SK-N-SH treated with all-trans-retinoic acid at 6 μM for 48 hours (cell line): Measurements from ENCODE around the gene DCTN5.

Experiments used
- ATAC-seq: fragments of 200-7000 bp; cut with Tn5 transposase; 3 replicates; pipeline ENCODE4 v1.9.1; 2020; ENCODE audit warnings: mild to moderate bottlenecking, moderate library complexity
- ARNTL ChIP-seq: fragments of 450-650 bp; formaldehyde crosslinking; IDR thresholded peaks from 2 replicates; pipeline ENCODE4 v1.5.0; 2020; ENCODE audit warnings: low read depth, mild to moderate bottlenecking, moderate library complexity, borderline replicate concordance
- BACH2 ChIP-seq: fragments of 250-450 bp; sonication (Bioruptor Pico); IDR thresholded peaks from 2 replicates; pipeline ENCODE4 v1.9.0; 2021; ENCODE audit warnings: mild to moderate bottlenecking, borderline replicate concordance
- CSDC2 ChIP-seq: fragments of 250-450 bp; sonication (Bioruptor Pico); IDR thresholded peaks from 2 replicates; pipeline ENCODE4 v1.5.0; 2020; ENCODE audit warnings: mild to moderate bottlenecking, moderate library complexity
- ESRRG ChIP-seq: fragments of 250-450 bp; sonication (Bioruptor Pico); IDR thresholded peaks from 2 replicates; pipeline ENCODE4 v1.6.1; 2021; ENCODE audit warnings: mild to moderate bottlenecking
- GLIS3 ChIP-seq: fragments of 250-450 bp; sonication (Bioruptor Pico); IDR thresholded peaks from 2 replicates; pipeline ENCODE4 v1.5.0; 2020; ENCODE audit warnings: mild to moderate bottlenecking, moderate library complexity
- ISL1 ChIP-seq: fragments of 250-450 bp; sonication (Bioruptor Pico); IDR thresholded peaks from 2 replicates; pipeline ENCODE4 v2.1.2; 2022; ENCODE audit warnings: mild to moderate bottlenecking, moderate library complexity
- OSR1 ChIP-seq: fragments of 250-450 bp; sonication (Bioruptor Pico); IDR thresholded peaks from 2 replicates; pipeline ENCODE4 v1.8.0; 2022; ENCODE audit warnings: moderate library complexity, mild to moderate bottlenecking, inconsistent platforms
- PPARA ChIP-seq: fragments of 250-450 bp; sonication (Bioruptor Pico); IDR thresholded peaks from 2 replicates; pipeline ENCODE4 v1.5.0; 2020; ENCODE audit warnings: mild to moderate bottlenecking, borderline replicate concordance
- RARB ChIP-seq: fragments of 250-450 bp; sonication (Bioruptor Pico); IDR thresholded peaks from 2 replicates; pipeline ENCODE4 v1.8.0; 2021; ENCODE audit warnings: mild to moderate bottlenecking, moderate library complexity
- SNAI2 ChIP-seq: fragments of 250-450 bp; sonication (Bioruptor Pico); IDR thresholded peaks from 2 replicates; pipeline ENCODE4 v1.5.0; 2020; ENCODE audit warnings: mild to moderate bottlenecking, moderate library complexity
- TCF4 ChIP-seq: fragments of 250-450 bp; sonication (Bioruptor Pico); IDR thresholded peaks from 2 replicates; pipeline ENCODE4 v1.8.0; 2021; ENCODE audit warnings: mild to moderate bottlenecking, moderate library complexity, borderline replicate concordance
- ZC3H10 ChIP-seq: fragments of 250-450 bp; sonication (Bioruptor Pico); IDR thresholded peaks from 2 replicates; pipeline ENCODE4 v1.5.1; 2021; ENCODE audit warnings: mild to moderate bottlenecking, moderate library complexity
- ZFP30 ChIP-seq: fragments of 450-650 bp; formaldehyde crosslinking; IDR thresholded peaks from 2 replicates; pipeline ENCODE4 v1.5.0; 2022; ENCODE audit warnings: mild to moderate bottlenecking, moderate library complexity
- ZNF565 ChIP-seq: fragments of 450-650 bp; formaldehyde crosslinking; conservative IDR thresholded peaks from 2 replicates; pipeline ENCODE4 v1.5.0; 2020; ENCODE audit warnings: low read depth, mild to moderate bottlenecking, moderate library complexity
- ZNF70 ChIP-seq: fragments of 450-650 bp; formaldehyde crosslinking; IDR thresholded peaks from 2 replicates; pipeline ENCODE4 v1.5.0; 2020; ENCODE audit warnings: mild to moderate bottlenecking, moderate library complexity
- ZNF8 ChIP-seq: fragments of 450-650 bp; formaldehyde crosslinking; IDR thresholded peaks from 2 replicates; pipeline ENCODE4 v1.5.0; 2020; ENCODE audit warnings: mild to moderate bottlenecking, moderate library complexity
- TF ChIP-seq, protein P1 (sequence below): fragments of 250-450 bp; sonication (Bioruptor Pico); IDR thresholded peaks from 2 replicates; pipeline ENCODE4 v1.8.0; 2021; ENCODE audit warnings: low read depth, mild to moderate bottlenecking, moderate library complexity, borderline replicate concordance
- TF ChIP-seq, protein P2 (sequence below): fragments of 250-450 bp; sonication (Bioruptor Pico); IDR thresholded peaks from 2 replicates; pipeline ENCODE4 v1.8.0; 2020; ENCODE audit warnings: mild to moderate bottlenecking, moderate library complexity, borderline replicate concordance
- TF ChIP-seq, protein P3 (sequence below): fragments of 250-450 bp; sonication (Bioruptor Pico); IDR thresholded peaks from 2 replicates; pipeline ENCODE4 v1.5.0; 2020; ENCODE audit warnings: mild to moderate bottlenecking, moderate library complexity

Gene DCTN5

DNA sequence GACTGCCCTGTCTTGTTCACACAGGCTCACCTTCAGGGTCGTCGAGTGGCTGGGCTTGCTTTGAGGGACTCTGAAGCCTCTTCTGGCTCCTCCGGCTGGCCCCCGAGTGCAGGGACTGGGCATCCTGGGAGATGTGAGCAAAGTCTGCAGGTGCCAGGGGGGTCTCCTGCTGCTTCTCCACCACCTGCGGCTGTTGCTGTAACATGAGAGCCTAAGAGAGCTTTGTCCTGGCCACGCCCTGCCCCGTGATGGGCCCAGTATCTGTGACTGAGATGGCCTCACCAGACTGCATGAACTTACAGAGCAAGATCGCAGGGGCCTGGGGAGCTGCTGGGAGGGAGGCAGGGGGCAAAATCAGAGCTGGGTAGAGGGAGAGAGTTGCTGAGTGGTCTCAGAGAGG is 59.2 kb downstream of the DCTN5 start (continued):
- TF ChIP-seq GLIS3, result no peak

DNA sequence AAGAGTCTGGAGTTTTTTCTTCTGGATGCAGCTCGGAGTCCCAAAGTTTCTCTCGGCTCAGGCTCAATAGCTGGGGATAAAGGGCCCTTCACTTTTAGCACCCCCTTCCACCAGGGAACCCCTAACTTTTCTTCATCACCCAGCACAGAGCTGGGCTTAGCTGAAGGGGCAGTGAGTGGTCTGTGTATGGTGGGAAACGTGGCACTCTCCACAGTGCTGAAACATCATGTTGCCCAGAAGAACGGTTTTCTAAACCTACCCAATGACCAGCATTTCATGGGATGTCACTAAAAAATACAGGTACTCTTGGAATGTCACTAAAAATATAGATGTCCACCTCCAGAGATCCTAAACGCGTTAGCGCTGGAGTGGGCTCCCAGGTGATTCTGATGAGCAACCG is 59.8 kb downstream of the DCTN5 start:
- no peak for ATAC-seq

DNA sequence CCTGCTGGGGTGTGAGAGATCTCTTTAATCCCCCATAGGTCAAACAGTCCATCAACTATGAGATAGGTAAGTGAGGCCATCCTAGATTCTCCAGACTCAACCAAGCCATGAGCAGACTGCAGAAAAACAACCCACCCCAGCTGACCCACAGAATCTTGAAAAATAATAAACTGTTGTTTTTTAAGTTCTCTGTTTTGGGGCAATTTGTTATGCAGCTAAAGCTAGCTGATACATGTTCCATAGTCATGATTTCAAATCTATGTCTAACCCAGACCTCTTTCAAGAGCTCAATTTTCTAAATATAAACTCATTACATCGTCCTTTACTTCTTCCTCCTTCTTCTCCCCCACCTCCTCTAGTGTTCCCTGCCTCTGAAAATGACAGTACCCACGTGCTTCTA is 61.7 kb downstream of the DCTN5 start:
- TF ChIP-seq ZFP30 (CRISPR knock-in tag), result no peak
- TF ChIP-seq, protein P1, sequence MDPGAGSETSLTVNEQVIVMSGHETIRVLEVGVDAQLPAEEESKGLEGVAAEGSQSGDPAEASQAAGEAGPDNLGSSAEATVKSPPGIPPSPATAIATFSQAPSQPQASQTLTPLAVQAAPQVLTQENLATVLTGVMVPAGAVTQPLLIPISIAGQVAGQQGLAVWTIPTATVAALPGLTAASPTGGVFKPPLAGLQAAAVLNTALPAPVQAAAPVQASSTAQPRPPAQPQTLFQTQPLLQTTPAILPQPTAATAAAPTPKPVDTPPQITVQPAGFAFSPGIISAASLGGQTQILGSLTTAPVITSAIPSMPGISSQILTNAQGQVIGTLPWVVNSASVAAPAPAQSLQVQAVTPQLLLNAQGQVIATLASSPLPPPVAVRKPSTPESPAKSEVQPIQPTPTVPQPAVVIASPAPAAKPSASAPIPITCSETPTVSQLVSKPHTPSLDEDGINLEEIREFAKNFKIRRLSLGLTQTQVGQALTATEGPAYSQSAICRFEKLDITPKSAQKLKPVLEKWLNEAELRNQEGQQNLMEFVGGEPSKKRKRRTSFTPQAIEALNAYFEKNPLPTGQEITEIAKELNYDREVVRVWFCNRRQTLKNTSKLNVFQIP (CRISPR knock-in tag), result no peak
- no peak for TF ChIP-seq ARNTL
- no peak for TF ChIP-seq ISL1
- TF ChIP-seq CSDC2 (CRISPR knock-in tag), result no peak
- no peak for ATAC-seq

More for the DNA sequence above, 59.8 kb downstream of the DCTN5 start:
- TF ChIP-seq ZNF8 (CRISPR knock-in tag), result no peak
- TF ChIP-seq RARB (CRISPR knock-in tag), result no peak
- TF ChIP-seq PPARA, result no peak
- no peak for TF ChIP-seq CSDC2 (CRISPR knock-in tag)
- no peak for TF ChIP-seq SNAI2 (CRISPR knock-in tag)

DNA sequence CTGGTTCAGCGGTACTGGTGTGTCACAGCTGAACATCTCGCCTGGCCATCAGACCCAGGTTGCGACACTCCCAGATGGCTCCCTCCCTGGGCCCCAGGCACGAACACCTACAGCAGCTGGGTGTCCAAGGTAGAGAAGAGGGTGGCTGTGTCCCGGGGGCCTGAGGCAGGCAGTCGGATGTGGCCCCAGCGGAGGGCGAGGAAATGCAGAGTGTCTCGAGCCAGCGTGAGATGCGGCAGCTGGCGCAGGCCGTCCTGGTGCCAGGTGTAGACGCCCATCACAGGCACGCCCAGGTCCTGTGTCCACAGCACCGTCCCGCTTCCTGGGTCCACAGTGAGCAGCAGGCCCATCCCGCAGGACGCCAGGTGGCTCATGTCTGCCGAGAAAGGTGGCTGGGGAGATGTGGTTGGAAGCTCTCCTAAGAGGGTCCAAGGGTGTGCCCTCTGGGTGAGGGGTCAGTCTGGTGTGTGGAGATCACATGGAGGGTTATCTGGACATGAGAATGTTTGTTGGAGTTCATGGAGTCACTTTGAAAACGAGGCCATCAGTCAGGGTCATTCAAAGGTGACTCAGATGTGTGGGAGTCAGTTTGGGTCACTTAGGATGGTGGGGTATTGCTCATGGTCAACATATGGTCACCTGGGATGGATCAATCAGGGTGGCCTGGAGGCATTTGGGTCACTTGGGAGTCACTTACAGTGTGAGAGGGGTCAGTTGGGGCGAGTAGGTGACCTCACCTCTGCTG is 63.7 kb downstream of the DCTN5 start:
- no peak for ATAC-seq
- no peak for TF ChIP-seq ZFP30 (CRISPR knock-in tag)
- TF ChIP-seq, protein P2, sequence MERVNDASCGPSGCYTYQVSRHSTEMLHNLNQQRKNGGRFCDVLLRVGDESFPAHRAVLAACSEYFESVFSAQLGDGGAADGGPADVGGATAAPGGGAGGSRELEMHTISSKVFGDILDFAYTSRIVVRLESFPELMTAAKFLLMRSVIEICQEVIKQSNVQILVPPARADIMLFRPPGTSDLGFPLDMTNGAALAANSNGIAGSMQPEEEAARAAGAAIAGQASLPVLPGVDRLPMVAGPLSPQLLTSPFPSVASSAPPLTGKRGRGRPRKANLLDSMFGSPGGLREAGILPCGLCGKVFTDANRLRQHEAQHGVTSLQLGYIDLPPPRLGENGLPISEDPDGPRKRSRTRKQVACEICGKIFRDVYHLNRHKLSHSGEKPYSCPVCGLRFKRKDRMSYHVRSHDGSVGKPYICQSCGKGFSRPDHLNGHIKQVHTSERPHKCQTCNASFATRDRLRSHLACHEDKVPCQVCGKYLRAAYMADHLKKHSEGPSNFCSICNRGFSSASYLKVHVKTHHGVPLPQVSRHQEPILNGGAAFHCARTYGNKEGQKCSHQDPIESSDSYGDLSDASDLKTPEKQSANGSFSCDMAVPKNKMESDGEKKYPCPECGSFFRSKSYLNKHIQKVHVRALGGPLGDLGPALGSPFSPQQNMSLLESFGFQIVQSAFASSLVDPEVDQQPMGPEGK (CRISPR knock-in tag), result no peak
- TF ChIP-seq ESRRG (CRISPR knock-in tag), result no peak
- no peak for TF ChIP-seq ZNF8 (CRISPR knock-in tag)
- TF ChIP-seq ZNF565 (CRISPR knock-in tag), result no peak
- no peak for TF ChIP-seq OSR1 (CRISPR knock-in tag)
- TF ChIP-seq CSDC2 (CRISPR knock-in tag), result no peak
- TF ChIP-seq TCF4, result no peak
- no peak for TF ChIP-seq ZNF70 (CRISPR knock-in tag)
- TF ChIP-seq ISL1, result no peak
- TF ChIP-seq, protein P1 (CRISPR knock-in tag), result no peak
- TF ChIP-seq ARNTL, result no peak
- no peak for TF ChIP-seq ZC3H10 (CRISPR knock-in tag)
- TF ChIP-seq, protein P3, sequence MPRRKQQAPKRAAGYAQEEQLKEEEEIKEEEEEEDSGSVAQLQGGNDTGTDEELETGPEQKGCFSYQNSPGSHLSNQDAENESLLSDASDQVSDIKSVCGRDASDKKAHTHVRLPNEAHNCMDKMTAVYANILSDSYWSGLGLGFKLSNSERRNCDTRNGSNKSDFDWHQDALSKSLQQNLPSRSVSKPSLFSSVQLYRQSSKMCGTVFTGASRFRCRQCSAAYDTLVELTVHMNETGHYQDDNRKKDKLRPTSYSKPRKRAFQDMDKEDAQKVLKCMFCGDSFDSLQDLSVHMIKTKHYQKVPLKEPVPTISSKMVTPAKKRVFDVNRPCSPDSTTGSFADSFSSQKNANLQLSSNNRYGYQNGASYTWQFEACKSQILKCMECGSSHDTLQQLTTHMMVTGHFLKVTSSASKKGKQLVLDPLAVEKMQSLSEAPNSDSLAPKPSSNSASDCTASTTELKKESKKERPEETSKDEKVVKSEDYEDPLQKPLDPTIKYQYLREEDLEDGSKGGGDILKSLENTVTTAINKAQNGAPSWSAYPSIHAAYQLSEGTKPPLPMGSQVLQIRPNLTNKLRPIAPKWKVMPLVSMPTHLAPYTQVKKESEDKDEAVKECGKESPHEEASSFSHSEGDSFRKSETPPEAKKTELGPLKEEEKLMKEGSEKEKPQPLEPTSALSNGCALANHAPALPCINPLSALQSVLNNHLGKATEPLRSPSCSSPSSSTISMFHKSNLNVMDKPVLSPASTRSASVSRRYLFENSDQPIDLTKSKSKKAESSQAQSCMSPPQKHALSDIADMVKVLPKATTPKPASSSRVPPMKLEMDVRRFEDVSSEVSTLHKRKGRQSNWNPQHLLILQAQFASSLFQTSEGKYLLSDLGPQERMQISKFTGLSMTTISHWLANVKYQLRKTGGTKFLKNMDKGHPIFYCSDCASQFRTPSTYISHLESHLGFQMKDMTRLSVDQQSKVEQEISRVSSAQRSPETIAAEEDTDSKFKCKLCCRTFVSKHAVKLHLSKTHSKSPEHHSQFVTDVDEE (CRISPR knock-in tag), result no peak
- no peak for TF ChIP-seq RARB (CRISPR knock-in tag)

DNA sequence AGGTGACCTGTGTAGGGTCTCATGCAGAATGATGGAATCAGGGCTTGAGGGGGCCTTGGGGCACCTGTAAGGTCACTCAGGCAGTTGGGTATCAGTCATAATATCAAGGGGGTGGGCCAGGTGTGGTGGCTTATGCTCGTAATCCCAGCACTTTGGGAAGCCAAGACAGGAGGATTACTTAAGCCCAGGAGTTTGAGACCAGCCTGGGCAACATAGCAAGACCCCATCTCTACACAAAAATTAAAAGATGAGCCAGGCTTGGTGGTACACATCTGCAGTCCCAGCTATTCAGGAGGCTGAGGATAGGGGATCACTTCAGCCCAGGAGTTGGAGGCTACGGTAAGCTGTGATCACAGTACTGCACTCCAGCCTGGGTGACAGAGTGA is 64.2 kb downstream of the DCTN5 start:
- TF ChIP-seq ZNF565 (CRISPR knock-in tag) (no peak), ARNTL (no peak), PPARA (no peak), BACH2 (CRISPR knock-in tag) (no peak), RARB (CRISPR knock-in tag) (no peak)
- TF ChIP-seq, protein P3 (CRISPR knock-in tag), result no peak
- ATAC-seq, result no peak
